Keratinocyte (primary cell): Measurements from ENCODE around the gene ANKRD23. TPM values are rescaled to one million over a fixed set of nuclear protein-coding genes. Genes with fewer than 3 reads are reported as not detected.
"Not testable (repeated sequence)": the region's sequence is repeated elsewhere in the genome, so short reads cannot be mapped to it uniquely, and the experiment has no call there.

ENCODE experiments used
- DNase-seq: peaks from one replicate; pipeline ENCODE4 v3.0.0-alpha.2; 2011; ENCODE audit warnings: low read depth, missing footprints, low spot score
- FAIRE-seq: peaks from 2 replicates; lab custom pipeline; 2011; peaks lifted over from hg19 to GRCh38; lab: Jason Lieb, UNC
- H2AFZ ChIP-seq: 2 replicates; pipeline ENCODE4 v1.6.0; 2012; ENCODE audit warnings: low read length, control low read depth, inconsistent platforms; ENCODE audit not compliant: control insufficient read depth
- H3K27ac ChIP-seq: 2 replicates; pipeline ENCODE4 v1.5.1; 2011; ENCODE audit warnings: low read length; ENCODE audit not compliant: control insufficient read depth, insufficient read depth
- H3K27me3 ChIP-seq: 3 replicates; pipeline ENCODE4 v1.6.0; 2011; ENCODE audit warnings: low read length; ENCODE audit not compliant: control insufficient read depth, insufficient read depth; ENCODE audit errors: extremely low read depth
- H3K36me3 ChIP-seq, 2 experiments: 2 replicates in 1 of 2; 3 replicates in 1 of 2; pipeline ENCODE4 v1.5.1; 2011; ENCODE audit warnings: low read length in 2 of 2, mild to moderate bottlenecking in 1 of 2; ENCODE audit not compliant: control insufficient read depth in 2 of 2, insufficient read depth in 2 of 2; ENCODE audit errors: extremely low read depth in 1 of 2
- H3K4me1 ChIP-seq: 3 replicates; pipeline ENCODE4 v1.5.1; 2011; ENCODE audit warnings: low read length; ENCODE audit not compliant: control insufficient read depth, insufficient read depth; ENCODE audit errors: extremely low read depth
- H3K4me2 ChIP-seq: 3 replicates; pipeline ENCODE4 v1.6.0; 2011; ENCODE audit warnings: low read depth, low read length; ENCODE audit not compliant: control insufficient read depth, insufficient read depth; ENCODE audit errors: extremely low read depth
- H3K4me3 ChIP-seq, 3 experiments: fragments of 200-600 bp in 1 of 3; sonication (generic) in 1 of 3; 2 replicates in 2 of 3; 3 replicates in 1 of 3; pipeline ENCODE4 v1.5.1; 2011 to 2016; ENCODE audit warnings: low read length in 3 of 3, mild to moderate bottlenecking in 3 of 3, control low read depth in 2 of 3, inconsistent platforms in 1 of 3, low read depth in 1 of 3, mixed read lengths in 1 of 3, mixed run types in 1 of 3, moderate library complexity in 1 of 3; ENCODE audit not compliant: control insufficient read depth in 2 of 3, insufficient read depth in 2 of 3; ENCODE audit errors: extremely low read depth in 1 of 3
- H3K79me2 ChIP-seq: 2 replicates; pipeline ENCODE4 v1.6.0; 2012; ENCODE audit warnings: low read length; ENCODE audit not compliant: control insufficient read depth, insufficient read depth
- H3K9ac ChIP-seq: 3 replicates; pipeline ENCODE4 v1.6.0; 2011; ENCODE audit warnings: low read length; ENCODE audit not compliant: control insufficient read depth, insufficient read depth; ENCODE audit errors: extremely low read depth
- H3K9me1 ChIP-seq: 3 replicates; pipeline ENCODE4 v1.6.0; 2011; ENCODE audit warnings: low read length; ENCODE audit not compliant: control insufficient read depth, insufficient read depth; ENCODE audit errors: extremely low read depth
- H3K9me3 ChIP-seq: 2 replicates; pipeline ENCODE4 v1.5.1; 2012; ENCODE audit warnings: low read depth, low read length; ENCODE audit not compliant: control insufficient read depth
- H4K20me1 ChIP-seq: 3 replicates; pipeline ENCODE4 v1.6.0; 2011; ENCODE audit warnings: low read length; ENCODE audit not compliant: control insufficient read depth, insufficient read depth; ENCODE audit errors: extremely low read depth
- EZH2 ChIP-seq: IDR thresholded peaks from one replicate; pipeline ENCODE4 v1.6.1; 2012; ENCODE audit warnings: inconsistent platforms, mild to moderate bottlenecking, low read length, moderate library complexity
- dilution Hi-C: fragments of 300-500 bp; cut with MboI; formaldehyde crosslinking; loops from one replicate; pipeline ENCODE4 v1.7.0; 2020; ENCODE audit warnings: low sequenced_read_pairs; ENCODE audit not compliant: extremely low pct_ligation_motif_present
- polyA plus RNA-seq, 5 experiments: library from polyadenylated mRNA; depleted of rRNA in 3 of 5; stranded (reverse) in 3 of 5; stranded (forward) in 1 of 5; unstranded in 1 of 5; fragments of >200 nt; gene quantifications; 1 replicate in 1 of 5; 2 replicates in 3 of 5; 3 replicates in 1 of 5; pipeline versions ENCODE4 v1.2.1 to v1.2.3, GENCODE V29; 2011 to 2012; ENCODE audit warnings: missing spikeins in 2 of 5, low read depth in 1 of 5, low replicate concordance in 1 of 5
- TF ChIP-seq, protein P1 (sequence below), 3 experiments: IDR thresholded peaks in 1 of 3; conservative IDR thresholded peaks in 1 of 3; optimal IDR thresholded peaks in 1 of 3; 2 replicates in 2 of 3; 3 replicates in 1 of 3; pipeline versions ENCODE3 to v1.5.1; 2011; ENCODE audit warnings: low read length in 3 of 3, mild to moderate bottlenecking in 3 of 3, moderate library complexity in 2 of 3, control low read depth in 1 of 3, inconsistent platforms in 1 of 3; ENCODE audit not compliant: insufficient read depth in 2 of 3; ENCODE audit errors: extremely low read depth in 1 of 3

Gene ANKRD23
- polyA plus RNA-seq, 1 donor (not counting 4 experiments of a cell fraction or from before 2014, with no cell fraction given), result 1.4 TPM

DNA sequence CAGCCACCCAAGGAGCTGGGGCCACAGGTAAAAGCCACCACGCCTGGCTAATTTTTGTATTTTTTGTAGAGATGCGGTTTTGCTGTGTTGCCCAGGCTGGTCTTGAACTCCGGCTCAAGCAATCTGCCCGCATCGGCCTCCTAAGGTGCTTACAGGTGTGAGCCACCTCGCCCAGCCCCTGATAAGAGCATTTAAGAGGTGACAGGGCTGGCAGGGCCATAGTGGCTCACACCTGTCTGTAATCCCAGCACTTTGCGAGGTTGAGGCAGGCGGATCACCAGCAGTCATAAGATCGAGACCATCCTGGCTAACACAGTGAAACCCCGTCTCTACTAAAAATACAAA, 36.7 kb downstream of the ANKRD23 start:
- DNase-seq (no peak), FAIRE-seq (no peak)
- H3K9ac ChIP-seq, result no peak overlapping the region
- H3K27ac ChIP-seq, result no peak overlapping the region
- no peak overlapping the region for H2AFZ ChIP-seq
- H3K79me2 ChIP-seq, result no peaks in the 10 kb centered on the region
- dilution Hi-C loops, result no loop called here
- H3K27me3 ChIP-seq, result no peaks in the 10 kb centered on the region
- no peak overlapping the region for H3K4me3 ChIP-seq
- no peaks in the 10 kb centered on the region for H3K9me1 ChIP-seq
- H4K20me1 ChIP-seq, result no peaks in the 10 kb centered on the region
- H3K4me2 ChIP-seq, result no peak overlapping the region
- H3K4me1 ChIP-seq, result no peaks in the 10 kb centered on the region
- peaks cover 0 to 5% of the 10 kb centered on the region in 2 experiments for H3K36me3 ChIP-seq
- TF ChIP-seq EZH2, result no peak
- TF ChIP-seq, protein P1, sequence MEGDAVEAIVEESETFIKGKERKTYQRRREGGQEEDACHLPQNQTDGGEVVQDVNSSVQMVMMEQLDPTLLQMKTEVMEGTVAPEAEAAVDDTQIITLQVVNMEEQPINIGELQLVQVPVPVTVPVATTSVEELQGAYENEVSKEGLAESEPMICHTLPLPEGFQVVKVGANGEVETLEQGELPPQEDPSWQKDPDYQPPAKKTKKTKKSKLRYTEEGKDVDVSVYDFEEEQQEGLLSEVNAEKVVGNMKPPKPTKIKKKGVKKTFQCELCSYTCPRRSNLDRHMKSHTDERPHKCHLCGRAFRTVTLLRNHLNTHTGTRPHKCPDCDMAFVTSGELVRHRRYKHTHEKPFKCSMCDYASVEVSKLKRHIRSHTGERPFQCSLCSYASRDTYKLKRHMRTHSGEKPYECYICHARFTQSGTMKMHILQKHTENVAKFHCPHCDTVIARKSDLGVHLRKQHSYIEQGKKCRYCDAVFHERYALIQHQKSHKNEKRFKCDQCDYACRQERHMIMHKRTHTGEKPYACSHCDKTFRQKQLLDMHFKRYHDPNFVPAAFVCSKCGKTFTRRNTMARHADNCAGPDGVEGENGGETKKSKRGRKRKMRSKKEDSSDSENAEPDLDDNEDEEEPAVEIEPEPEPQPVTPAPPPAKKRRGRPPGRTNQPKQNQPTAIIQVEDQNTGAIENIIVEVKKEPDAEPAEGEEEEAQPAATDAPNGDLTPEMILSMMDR (optimal IDR thresholded peaks at IDR 0.05 in 1 of 3, IDR thresholded peaks at IDR 0.05 in 1 of 3, conservative IDR thresholded peaks at IDR 0.05 in 1 of 3; ENCODE audit: extremely low read depth in 1 of 3, insufficient read depth in 2 of 3, low read length in 3 of 3), result no peak
- no peaks in the 10 kb centered on the region for H3K9me3 ChIP-seq

DNA sequence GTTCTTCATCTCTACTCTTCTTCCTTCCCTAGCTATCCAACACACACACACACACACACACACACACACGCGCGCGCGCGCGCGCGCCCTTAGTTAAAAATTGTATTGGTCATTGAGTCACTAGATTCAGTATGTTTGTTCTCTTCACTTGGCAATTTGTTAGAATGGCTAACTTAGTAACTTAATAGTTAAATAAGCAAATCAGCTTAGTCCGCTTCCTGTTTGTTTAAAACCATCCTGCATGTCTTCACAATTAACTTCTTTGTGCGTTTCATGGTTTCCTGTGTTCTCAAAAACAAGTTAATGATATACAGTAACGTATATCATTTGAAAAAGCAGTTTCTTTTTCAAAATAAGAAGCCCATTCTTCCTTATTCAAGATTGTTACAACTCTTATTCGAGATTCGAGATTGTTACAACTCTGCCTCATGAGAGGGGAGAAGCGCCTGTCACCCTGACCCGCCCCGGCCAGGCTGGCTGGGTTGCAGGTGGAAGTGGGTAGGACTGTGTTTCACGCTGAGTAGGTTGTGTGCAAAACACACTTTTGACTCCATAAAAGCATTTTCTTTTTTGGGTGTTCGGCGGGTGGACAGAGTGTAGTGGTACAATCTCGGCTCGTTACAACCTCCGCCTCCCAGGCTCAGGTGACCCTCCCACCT, 37.2 kb downstream of the ANKRD23 start:
- DNase-seq (no peak), FAIRE-seq (no peak)
- Histone ChIP-seq H3K9me3 (no peaks in the 10 kb centered on the region), H3K36me3 (peaks cover 0 to 5% of the 10 kb centered on the region in 2 experiments), H3K4me1 (no peaks in the 10 kb centered on the region), H3K4me2 (no peak overlapping the region), H3K27ac (no peak overlapping the region), H3K4me3 (no peak overlapping the region), H2AFZ (no peak overlapping the region), H3K9me1 (no peaks in the 10 kb centered on the region), H4K20me1 (no peaks in the 10 kb centered on the region), H3K9ac (no peak overlapping the region), H3K79me2 (no peaks in the 10 kb centered on the region), H3K27me3 (no peaks in the 10 kb centered on the region)
- dilution Hi-C loops, result no loop called here
- TF ChIP-seq EZH2, result no peak
- TF ChIP-seq, protein P1 (optimal IDR thresholded peaks at IDR 0.05 in 1 of 3, IDR thresholded peaks at IDR 0.05 in 1 of 3, conservative IDR thresholded peaks at IDR 0.05 in 1 of 3; ENCODE audit: extremely low read depth in 1 of 3, insufficient read depth in 2 of 3, low read length in 3 of 3), result no peak

DNA sequence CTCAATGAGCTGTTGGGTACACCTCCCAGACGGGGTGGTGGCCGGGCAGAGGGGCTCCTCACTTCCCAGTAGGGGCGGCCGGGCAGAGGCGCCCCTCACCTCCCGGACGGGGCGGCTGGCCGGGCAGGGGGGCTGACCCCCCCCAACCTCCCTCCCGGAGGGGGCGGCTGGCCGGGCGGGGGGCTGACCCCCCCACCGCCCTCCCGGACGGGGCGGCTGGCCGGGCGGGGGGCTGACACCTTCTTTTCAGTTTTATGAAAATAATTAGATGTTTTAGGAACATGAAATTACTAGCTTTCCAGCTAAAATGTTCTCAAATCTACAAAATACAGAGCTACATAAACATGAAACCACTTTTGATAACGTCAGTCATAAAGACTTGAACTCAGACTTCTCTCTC, 37.9 kb downstream of the ANKRD23 start:
- H3K27ac ChIP-seq, H3K4me2 ChIP-seq, H3K9me3 ChIP-seq, H3K27me3 ChIP-seq, H3K79me2 ChIP-seq, H3K36me3 ChIP-seq, DNase-seq, H3K9me1 ChIP-seq, dilution Hi-C loops, H2AFZ ChIP-seq, H3K9ac ChIP-seq, H3K4me1 ChIP-seq, H3K4me3 ChIP-seq, H4K20me1 ChIP-seq, FAIRE-seq: not testable (repeated sequence)
